HEK293T (cell line): ENCODE data around the gene KCNIP1.

Experiments
- BHLHE40 ChIP-seq: fragments of 450-650 bp; IDR thresholded peaks from 2 replicates; pipeline ENCODE4 v1.6.1; 2016; ENCODE audit warnings: mild to moderate bottlenecking, moderate library complexity, borderline replicate concordance
- TF ChIP-seq, protein P1 (sequence below): fragments of 450-650 bp; IDR thresholded peaks from 2 replicates; pipeline ENCODE4 v1.6.1; 2016

DNA sequence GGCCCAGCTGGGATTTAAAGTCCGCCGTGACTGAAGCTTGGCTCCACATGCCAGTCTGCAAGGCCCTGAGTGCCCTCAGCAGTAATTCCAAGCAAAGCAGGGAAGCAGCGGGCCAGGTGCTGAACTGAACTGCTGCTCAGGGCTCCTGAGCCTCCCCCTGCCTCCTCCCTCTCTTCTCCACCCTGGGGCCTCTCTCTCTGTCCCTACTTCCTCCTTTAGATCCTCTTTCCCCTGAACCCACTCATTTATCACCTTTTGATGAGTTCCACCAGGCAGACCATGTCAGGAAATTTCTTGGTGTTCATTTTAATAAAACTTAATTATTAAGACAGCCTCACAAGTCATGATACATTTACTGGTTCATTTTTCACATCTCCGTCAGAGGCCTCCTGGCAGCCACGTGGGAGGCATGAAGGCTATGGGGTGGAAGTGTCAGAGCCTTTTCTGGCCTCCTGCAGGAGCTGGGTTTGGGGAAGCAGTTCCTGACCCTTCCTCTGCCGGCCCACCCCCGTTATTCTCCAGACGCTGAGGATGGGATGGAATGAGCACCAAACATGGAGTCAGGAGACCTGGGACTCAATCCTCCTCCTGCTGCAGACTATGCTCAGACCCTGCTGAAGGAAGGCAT lies 32.2 kb upstream of the KCNIP1 start:
- TF ChIP-seq, protein P1, sequence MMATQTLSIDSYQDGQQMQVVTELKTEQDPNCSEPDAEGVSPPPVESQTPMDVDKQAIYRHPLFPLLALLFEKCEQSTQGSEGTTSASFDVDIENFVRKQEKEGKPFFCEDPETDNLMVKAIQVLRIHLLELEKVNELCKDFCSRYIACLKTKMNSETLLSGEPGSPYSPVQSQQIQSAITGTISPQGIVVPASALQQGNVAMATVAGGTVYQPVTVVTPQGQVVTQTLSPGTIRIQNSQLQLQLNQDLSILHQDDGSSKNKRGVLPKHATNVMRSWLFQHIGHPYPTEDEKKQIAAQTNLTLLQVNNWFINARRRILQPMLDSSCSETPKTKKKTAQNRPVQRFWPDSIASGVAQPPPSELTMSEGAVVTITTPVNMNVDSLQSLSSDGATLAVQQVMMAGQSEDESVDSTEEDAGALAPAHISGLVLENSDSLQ, result no peak
- no peak for TF ChIP-seq BHLHE40
